SKM-1 treated with dmso at 0.1 percent for 144 hours (cell line): ENCODE measurements around the gene TIMM9.
A peak's percentile ranks its signal among the peaks of the same experiment; 100 is the strongest.
"Not testable (repeated sequence)": the region's sequence is repeated elsewhere in the genome, so short reads cannot be mapped to it uniquely, and the experiment has no call there.

Experiments
- DNase-seq: peaks from one replicate; lab custom pipeline; 2025; ENCODE audit not compliant: unreplicated experiment; lab: John Stamatoyannopoulos, UW

Gene TIMM9

DNA sequence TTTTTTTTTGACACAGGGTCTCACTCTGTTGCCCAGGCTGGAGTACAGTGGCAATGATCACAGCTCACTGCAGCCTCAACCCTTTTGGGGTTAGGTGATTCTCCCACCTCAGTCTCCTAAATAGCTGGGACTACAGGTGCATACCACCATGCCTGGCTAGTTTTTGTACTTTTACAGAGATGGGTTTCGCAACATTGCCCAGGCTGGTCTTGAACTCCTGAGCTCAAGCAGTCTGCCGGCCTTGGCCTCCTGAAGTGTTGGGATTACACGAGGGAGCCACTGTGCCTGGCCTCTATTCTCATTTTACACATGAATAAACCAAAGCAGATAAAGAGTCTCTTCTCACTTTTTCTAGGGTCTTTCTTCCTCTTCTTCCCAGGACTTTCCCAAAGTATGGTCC lies 28.4 kb downstream of the TIMM9 start:
- no peak for DNase-seq

DNA sequence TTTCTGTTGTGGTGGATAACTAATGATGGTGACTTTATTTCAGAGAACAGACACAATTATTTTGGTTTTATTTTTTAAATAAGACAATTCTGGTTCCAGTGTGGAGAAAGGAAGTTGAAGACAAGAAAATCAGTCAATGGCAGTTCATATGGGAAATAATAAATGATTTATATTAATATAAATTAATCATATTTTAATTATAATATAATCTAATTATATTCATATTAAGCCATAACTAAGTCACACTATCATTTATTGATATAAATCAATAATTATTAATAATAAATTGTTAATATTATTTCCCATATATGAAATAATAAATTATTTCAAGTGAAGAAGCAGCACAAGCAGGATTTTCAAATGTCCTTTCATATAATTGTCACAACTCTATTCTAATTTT lies 28.8 kb downstream of the TIMM9 start:
- no peak for DNase-seq

DNA sequence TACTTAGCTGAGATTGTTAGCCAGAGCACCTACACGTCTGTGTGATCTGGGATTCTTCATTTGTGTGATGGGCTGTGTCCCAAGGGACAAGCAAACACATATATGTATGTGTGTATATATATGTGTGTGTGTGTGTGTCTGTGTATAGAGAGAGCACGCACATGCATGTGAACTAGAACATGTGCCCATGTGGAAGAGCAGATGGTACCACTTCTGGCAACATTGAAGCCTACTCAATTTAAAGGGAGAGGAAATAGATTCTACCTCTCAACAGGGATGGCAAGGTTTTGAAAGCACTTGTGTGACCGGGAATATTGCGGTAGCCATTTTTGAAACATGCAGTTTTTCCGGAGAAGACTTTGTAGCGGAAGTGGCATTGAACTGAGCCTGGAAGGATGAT lies 30.2 kb downstream of the TIMM9 start:
- no peak for DNase-seq

GRCh38 chr14:58395812-58396788 lies 31.2 kb downstream of the TIMM9 start, which contains the start of gene TOMM20L:
TOMM20L (plus strand) TSS chr14:58395930; CDS start chr14:58395958, 28 bp downstream.
- peak; percentile 32 for DNase-seq

- no peak for DNase-seq
Observed at GRCh38 chr14:58395562-58395811, 31.8 kb downstream of the TIMM9 start.

- no peak for DNase-seq
Observed at GRCh38 chr14:58390830-58391229, 36.5 kb downstream of the TIMM9 start.

DNA sequence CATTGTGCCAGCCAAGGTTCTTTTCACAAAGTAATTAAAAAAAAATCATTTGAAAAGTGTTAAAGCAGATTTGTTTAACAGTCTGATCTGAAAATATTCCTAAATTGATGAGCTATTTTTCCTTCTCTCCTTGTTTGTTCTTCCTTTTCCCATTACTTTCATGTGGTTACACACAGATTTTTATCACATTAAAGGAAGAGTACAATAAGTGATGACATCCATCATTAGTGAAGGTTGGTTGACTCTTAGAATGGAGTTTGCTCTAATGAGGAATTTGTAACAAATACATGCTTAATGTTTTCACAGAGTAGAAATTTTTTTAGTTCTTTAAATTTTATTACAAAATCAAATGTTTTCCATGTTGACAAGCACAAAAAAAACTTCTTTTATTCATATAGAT lies 50.5 kb downstream of the TIMM9 start:
- DNase-seq, result no peak

GRCh38 chr14:58368956-58369355 lies 58.4 kb downstream of the TIMM9 start:
- no peak for DNase-seq

- no peak for DNase-seq
Observed at GRCh38 chr14:58367296-58367695, 60.0 kb downstream of the TIMM9 start.

GRCh38 chr14:58364316-58364715 lies 63.0 kb downstream of the TIMM9 start:
- DNase-seq, result no peak

DNA sequence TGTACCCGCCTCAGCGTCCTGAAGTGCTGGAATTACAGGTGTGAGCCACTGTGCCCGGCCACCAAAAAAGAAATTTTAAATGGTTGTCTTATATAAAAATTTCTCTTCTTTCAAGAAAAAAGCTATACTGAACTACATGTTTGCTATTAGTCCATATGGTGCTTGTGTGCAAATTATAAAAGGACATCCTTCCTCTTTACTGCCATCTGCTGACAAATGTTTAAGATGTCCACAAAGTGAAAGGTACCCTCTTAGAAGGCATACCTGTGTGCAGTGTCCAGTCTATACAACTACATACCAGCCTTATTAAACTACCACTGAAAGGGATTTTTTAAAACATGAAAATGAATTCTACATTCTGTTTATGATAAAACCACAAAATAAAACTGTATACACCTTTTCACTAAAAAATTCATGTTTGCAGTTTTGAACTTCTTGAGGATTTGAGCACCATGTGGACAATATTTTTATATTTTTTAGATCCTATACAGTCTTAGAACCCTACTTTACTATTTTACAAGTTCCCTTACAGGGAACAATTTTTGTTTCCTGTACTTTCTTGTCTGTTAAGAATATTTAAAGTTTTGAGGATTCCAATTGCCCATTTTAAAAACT lies 64.4 kb downstream of the TIMM9 start:
- DNase-seq, result no peak

- DNase-seq, result not testable (repeated sequence)
Observed at GRCh38 chr14:58362272-58362671, 65.1 kb downstream of the TIMM9 start.
